CD4-positive, alpha-beta T cell treated with Interleukin-1 beta for 1 hour (primary cell): ENCODE data around the gene MFSD6L.
A peak's percentile ranks its signal among the peaks of the same experiment; 100 is the strongest.

Source experiments
- DNase-seq, 2 donors: peaks; one replicate each; pipeline ENCODE4 v3.0.0-alpha.2; 2020 to 2022

MFSD6L gene

DNA sequence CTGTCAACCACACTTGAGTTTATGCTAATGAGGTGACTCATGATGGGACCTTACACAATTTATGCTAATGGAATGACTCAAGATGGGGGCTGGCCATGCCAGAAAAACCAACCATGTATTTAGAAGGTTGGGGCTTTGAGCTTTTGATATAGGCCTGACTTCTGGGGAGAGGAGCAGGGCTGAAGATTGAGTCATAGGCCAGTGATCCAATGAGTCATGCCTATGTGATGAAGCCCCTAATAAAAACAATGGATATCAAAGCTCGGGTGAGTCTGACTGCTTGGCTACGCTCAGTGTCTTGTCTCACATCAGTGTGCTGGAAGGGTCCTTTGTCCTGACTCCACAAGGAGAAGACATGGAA, 7.3 kb downstream of the MFSD6L start:
- DNase-seq = peak in 1 of 2 donors; percentile 37

DNA sequence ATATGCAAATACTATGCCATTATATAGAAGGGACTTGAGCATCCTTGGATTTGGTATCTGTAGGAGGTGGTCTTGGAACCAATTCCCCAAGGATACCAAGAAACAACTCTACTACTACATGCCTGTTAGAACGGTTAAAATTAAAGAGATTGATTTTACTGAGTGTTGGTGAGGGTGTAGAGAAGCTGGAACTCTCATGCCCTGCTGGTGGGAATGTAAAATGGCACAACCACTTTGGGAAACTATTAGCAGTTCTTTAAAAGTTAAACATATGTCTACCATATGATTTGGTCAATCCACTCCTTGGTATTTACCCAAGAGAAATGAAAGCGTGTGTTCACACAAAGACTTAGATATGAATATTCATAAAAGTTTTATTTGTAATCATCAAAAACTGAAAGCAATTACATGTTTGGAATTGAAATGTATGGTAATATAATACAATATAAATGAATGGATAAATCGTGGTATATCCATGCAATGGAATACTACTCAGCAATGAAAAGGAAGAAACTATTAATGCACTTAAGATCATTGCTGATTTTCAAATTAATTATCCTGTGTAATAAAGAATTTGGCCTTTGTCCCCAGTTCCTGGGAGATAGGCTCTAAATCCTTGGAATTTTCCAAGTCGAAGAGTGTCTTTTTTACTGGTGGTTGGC, 7.8 kb downstream of the MFSD6L start:
- DNase-seq = no peak

DNA sequence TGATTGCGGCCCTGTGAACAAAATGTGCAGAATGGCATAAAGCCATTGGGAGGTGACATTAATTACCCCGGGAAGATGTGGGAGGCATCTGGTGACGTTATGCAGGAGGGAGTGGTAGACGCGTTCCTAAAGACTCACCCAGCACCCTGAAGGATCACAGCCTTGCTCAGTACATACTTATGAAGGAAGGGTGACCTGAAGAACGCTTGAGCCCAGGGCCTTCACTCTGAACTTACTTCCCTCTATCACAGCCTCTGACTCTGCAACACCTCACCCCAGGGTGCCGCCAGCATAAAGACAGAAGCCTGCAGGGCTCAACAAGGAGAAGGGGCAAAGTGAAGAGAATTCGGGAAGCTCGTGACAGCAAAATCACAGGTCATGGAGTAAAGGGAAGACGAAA, 9.4 kb downstream of the MFSD6L start:
- DNase-seq = no peak

DNA sequence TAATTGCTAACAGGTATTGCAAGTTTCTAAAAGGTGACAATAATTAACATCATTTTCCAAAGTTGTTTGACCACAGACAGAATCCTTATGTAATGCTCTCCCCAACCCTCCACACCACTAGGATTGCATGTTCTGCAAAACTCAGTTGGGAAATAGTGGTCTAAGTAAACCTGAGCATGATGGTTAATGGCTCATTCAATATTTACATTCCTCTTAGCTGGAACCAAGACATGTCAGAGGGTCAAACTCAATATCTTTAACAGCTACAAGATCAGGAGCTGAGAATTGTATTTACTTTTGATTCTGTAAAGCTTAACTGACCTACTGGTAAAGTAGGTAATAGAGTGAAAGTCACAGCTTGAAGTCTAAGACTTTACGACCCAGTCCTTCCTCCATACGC, 10.2 kb downstream of the MFSD6L start:
- no peak for DNase-seq

DNA sequence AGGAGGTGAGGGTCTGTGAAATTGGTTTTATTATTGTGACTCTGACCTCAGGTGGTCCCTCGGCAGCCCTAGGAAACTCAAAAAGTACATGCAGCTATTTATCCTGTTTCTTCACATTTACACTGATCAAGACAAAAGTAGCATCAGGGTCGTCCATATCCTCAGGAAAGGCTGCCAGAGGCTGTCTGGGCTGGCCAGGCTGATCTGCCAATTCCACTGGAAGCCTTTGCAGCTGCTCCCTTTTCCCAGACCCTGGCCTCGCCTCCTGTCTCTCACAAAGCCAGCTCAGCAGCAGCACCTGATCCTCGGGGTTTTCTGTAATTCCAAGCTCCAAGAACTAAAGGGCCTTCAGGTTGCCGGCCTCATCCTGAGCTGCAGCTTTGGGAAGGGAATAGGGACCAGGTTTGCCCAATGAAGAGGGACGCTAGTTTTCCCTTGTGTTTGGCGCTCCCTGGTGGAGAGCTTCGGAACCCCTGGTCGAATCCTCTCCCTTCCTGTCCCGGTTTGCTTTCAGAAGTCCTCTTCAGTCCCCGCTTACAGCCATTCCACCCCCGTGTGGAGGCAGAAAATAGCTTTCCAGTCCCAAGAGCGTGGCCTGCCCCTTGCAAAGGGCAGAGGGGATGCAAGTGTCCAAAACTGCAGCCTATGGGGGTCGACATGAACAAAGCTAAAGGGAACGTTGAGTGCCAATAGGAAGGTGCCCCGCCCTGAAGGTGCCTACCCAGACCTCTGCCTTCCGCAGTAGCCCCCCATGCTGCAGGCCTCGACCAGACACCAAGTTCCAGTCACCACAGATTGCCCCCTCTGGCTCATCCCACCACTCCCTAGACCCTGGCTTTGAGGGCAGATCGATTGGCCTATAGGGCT, 13.4 kb downstream of the MFSD6L start:
- peak; percentile 47 to 56 for DNase-seq

DNA sequence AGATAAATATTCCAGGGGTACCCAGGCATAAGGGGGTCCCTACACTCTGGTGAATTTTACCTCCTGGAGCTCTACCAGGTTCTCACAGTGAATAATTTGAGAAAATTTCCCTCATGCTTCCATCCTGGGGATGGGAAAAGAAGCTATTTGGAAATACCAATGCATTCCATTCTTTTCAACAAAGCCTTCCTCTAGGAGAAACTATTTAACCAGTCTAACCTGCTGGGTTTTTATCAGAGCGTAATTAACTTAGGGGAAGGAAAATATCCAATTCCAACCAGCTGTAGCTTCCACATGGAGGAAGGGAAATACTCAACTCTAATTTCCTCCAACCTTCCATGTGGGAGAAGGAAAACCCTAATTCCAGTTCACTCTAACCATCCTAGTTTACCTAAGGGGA, 17.0 kb downstream of the MFSD6L start:
- DNase-seq = no peak

DNA sequence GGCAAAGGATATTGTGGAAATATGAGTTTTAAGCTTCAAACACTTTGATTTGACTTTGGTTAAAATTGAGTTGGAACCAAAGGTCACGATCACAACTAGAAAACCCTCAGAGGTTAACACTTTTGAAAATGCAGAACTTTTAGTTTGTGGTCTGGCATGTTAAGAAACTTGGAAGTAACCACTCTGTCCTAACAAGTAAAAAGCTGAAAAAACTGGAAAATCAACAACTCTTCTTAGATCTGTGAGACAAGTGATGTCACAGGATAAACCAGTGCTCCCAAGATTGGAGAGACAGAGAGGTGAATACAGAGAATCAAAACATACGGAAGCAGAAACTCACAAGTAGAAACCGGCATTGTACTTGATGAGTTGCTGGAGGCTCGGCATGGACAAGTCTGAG, 17.4 kb downstream of the MFSD6L start:
- no peak for DNase-seq

DNA sequence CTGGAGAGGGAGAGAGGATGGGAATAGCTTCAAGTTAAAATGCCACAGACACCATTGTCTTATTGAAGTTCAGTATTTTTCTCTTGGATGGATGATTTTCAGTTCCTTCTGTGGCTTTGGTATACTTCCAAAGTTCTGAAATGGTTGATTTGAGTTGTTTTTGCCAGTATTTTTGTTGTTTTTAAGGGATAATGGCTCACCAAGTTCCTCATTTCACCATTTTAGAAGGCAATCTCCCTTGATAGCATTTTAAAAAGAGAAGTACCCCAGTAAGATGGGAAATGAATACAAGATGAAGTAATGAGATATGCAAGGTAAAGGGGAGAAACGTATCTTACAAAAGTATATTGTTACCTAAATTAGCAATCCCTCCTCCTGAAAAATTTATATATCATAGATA, 22.3 kb downstream of the MFSD6L start:
- DNase-seq = no peak

DNA sequence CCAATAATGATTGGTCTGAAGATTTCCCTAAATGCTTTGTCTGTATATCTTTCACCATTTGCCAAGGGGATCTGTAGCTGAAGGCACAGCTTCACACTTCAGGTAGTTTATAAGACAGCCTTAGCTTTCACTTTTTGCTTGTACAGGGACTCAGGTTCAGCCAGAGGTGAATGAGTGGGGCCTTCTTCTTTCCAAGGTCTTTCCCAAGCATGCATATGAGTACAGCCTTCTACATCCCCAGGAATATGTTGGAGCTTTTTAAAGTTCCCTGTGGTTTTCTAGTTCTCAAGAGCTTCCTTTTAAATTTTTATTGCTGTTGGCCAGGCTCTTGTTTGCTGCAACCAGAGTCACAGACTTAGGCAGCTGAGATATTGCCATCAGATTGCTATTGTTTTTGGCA, 22.9 kb downstream of the MFSD6L start:
- DNase-seq = no peak

DNA sequence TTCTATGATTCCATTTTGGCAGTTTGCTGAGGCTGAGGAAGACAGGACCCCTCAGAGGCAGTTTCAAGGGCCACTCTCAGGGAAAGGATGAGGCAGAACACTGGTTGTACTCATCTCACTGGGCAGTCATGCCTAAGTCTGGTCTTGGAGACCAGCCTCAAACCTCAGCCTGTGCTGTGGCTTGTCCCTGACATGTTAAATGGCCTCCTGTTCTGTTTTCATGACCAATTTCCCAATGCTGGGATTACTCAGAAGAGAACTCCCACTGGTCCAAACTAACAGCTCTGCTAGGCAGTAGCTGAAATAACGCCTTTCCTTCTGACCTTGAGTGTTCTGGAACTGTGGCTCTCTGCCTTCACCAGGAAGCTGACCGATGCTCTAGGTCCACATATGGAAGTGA, 32.4 kb downstream of the MFSD6L start:
- no peak for DNase-seq

DNA sequence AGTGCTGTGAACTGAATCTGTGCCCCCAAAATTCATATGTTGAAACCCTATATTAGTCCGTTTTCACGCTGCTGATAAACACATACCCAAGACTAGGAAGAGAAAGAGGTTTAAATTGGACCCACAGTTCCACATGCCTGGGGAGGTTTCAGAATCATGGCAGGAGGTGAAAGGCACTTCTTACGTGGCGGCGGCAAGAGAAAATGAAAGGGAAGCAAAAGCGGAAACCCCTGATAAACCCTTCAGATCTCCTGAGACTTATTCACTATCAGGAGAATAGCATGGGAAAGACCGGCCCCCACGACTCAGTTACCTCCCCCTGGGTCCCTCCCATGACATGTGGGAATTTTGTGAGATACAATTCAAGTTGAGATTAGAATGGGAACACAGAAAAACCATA, 37.2 kb downstream of the MFSD6L start:
- no peak for DNase-seq

DNA sequence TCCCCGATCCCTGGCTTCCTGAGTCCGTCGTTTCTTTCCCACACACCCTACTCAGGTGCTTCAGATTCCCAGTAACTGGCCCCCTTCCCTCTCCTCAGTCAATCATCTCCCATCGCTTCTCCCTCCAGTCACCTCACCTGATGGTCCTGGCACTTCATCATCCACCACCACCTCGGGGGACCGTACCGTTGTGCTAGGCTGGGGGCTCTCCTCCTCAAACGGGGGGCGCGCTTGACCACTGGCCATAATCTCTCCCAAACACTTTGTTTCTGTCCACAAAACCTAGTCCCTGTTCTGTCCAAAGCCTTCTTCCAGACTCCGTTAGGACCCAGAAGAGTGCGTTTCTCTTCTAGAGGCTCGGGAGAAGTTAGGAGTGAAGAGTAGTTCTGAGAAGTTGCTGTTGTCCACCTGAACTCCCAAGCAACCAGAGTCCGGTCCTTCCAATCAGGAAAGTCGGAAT, 41.0 kb downstream of the MFSD6L start, which contains the start of gene SPDYE4:
TSS of gene SPDYE4 (minus strand) at position 410 of the 460 bp plus-strand sequence. CDS start at position 246, 164 bp downstream.
- DNase-seq = no peak

DNA sequence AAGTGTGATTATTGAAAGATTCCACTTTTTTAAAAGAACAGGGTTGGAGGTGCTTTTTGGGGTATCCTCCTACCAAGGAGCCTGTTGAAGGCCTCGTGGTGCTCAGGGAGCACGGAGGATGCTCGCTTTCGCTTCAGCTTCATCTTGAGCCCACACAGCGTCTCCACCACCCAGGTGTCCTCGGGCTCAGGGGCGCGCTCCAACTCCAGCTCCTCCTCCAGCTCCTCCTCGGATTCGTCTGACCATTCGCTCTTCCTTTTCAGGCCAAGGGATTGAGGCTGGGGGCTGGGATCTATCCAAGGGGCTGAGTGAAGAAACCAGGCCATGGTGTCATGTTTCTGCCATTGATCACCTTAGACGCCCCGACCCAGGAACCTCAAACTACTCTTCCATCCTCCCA, 42.0 kb downstream of the MFSD6L start:
- no peak for DNase-seq

DNA sequence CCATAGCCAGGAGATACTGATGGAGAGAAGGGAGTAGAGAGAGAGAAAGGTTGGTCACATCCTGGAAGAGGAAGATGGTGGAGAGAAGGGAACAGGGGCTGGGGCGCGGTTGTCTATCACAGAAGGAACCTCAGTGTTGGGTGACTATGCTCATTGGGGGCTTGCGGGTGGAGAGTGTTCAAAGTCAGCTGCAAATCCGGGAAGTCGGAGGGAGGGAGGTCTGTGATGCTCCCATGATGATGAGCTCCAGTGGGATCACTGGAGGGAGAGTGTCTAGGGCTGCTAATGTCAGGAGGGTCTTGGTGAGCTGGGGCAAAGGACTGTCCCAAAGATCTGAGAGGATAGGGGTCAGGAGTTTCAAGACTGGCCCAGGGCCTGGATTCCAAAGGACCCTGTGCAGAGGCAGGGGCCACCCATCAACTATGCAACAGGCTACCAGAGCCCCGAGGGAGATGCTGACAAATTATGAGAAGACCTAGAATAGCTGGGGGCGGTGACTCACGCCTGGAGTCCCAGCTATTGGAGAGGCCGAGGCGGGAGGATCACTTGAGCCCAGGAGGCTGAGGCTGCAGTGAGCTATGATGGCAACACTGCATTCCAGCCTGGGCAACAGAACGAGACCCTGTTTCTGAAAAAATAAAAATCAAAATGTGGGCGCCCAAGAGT, 43.4 kb downstream of the MFSD6L start:
- no peak for DNase-seq

DNA sequence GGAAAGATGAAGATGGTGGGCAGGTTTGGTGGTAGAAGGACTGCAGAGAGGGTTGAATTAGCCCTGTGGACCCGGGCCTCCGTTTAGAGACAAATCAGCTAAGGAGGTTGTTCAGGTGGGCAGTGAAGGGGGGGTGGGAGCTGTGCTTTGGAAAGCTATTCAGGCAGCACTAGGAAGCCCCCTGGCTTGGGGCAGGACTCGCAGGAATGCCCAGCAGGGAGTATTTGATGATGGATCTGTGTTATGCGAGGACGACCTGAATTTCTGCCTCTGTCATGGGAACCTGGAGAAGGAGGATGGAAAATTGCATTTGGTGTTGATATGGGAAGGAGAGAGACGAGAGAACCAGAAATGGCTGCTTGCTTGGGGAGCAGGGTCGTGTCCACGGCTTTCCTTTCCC, 44.3 kb downstream of the MFSD6L start:
- DNase-seq = no peak

DNA sequence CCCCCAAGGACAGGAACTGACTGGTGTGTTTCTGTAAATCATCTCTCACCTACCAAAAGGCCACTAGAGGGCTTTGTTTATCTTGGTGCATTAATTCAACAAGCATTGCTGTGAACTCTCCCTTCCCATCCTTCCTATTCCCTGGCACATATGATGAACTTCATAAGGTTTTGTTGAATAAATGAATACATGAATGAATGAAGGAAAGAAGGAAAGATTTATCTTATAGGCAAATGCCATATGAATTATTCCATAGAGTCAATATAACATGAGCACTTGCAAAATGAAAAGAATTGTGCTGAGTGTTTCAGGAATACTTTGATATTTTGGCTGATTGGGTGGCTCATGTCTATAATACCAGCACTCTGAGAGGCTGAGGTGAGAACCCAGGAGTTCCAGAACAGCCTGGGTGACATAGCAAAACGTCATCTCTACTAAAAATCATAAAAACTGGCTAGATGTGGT, 45.2 kb downstream of the MFSD6L start:
- DNase-seq = peak in 1 of 2 donors; percentile 11

DNA sequence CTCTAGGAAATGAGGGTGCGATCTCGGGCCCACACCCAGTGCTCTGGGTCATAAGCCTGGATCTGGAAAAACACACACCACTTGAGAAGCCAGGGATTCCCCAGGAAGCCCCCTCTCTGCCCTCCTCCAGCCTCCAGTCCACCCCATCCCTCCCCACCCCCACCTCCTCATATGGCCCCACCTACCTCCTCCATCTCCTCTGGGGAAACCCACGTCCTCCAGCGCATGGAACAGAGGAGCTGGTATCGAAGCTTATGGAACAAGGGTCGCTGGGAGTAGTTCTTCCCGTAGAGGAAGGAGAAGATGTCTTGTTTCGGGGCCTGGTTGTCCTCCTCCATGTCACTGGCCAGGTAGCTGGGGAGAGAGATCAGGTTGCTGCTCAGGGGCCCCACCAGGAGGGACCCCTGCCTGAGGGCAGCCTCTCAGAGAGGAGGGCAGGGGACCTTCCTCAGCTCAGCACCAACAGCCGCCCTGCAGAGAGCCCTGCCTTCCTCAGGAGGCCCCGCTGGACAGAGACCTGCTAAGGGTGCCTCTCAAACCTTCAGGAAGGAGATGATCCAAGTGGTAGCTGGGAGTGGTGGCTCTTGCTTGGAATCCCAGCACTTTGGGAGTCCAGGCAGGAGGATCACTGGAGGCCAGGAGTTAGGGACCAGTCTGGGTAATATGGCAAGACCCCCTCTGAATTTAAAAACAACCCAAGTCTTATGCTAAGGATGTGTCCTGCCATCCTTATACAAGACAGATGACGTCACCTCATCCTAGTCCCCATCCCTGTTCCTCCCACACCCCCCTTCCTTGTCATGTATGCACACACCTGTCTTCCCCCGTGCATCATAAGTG, 45.8 kb downstream of the MFSD6L start:
- DNase-seq = no peak

DNA sequence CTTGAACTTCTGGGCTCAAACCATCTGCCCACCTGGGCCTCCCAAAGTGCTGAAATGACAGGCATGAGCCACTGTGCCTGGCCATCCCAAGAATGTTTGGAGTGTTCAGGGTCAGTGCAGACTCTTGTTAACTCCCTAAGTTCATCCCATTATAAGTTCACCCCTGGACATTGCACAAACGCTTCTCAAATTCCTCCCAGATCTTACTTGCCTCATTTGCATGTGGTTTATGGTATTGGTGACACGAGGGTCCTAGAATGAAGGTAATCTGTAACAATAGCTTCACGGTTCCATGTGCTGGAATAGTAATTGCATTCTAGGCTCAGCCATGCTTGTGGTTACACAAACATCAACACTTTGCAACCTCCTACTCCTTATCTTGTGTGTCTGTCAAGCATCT, 49.5 kb downstream of the MFSD6L start:
- no peak for DNase-seq

DNA sequence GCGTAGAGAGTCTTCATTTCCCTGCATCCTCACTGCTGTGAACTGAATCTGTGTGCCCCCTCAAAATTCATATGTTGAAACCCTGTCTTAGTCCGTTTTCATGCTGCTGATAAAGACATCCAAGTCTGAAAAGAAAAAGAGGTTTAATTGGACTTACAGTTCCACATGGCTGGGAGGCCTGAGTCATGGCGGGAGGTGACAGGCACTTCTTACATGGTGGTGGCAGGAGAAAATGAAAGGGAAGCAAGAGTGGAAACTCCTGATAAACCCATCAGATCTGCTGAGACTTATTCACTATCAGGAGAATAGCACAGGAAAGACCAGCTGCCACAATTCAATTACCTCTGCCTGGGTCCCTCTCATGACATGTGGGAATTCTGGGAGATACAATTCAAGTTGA, 51.4 kb downstream of the MFSD6L start:
- DNase-seq = no peak
